Vagina (tissue), 2 donors: ENCODE measurements around the gene SNTN. TPM values are rescaled to one million over a fixed set of nuclear protein-coding genes. Genes with fewer than 3 reads are reported as not detected.

Experiments used
- DNase-seq, 2 donors: peaks; one replicate each; pipeline ENCODE4 v3.0.0-alpha.2; 2017; ENCODE audit errors: extremely low spot score in 2 of 2
- H3K27ac ChIP-seq: fragments of 200-600 bp; sonication (generic); one replicate; pipeline ENCODE4 v1.5.1; 2019
- H3K27me3 ChIP-seq: fragments of 200-600 bp; sonication (generic); one replicate; pipeline ENCODE4 v1.5.1; 2019
- H3K36me3 ChIP-seq, 2 donors: fragments of 200-600 bp; sonication (generic); one replicate each; pipeline ENCODE4 v1.5.1; 2017 to 2019
- H3K4me1 ChIP-seq: fragments of 200-600 bp; sonication (generic); one replicate; pipeline ENCODE4 v1.5.1; 2019
- H3K4me3 ChIP-seq, 2 donors: fragments of 200-600 bp; sonication (generic); 1 replicate in 1 of 2; 2 replicates in 1 of 2; pipeline ENCODE4 v1.5.1; 2016 to 2019
- H3K9me3 ChIP-seq: fragments of 200-600 bp; sonication (generic); one replicate; pipeline ENCODE4 v1.5.1; 2019
- POLR2A ChIP-seq, 2 donors: fragments of 450-650 bp; IDR thresholded peaks; one replicate each; pipeline ENCODE4 v1.6.1; 2017; ENCODE audit warnings: antibody characterized with exemption in 2 of 2, mild to moderate bottlenecking in 2 of 2, moderate library complexity in 2 of 2
- POLR2AphosphoS5 ChIP-seq, 2 donors: sonication (generic); formaldehyde crosslinking; IDR thresholded peaks; one replicate each; pipeline ENCODE4 v1.9.0; 2017; ENCODE audit warnings: antibody characterized with exemption in 2 of 2, mild to moderate bottlenecking in 2 of 2, low read depth in 1 of 2; ENCODE audit not compliant: insufficient read depth in 1 of 2
- intact Hi-C: fragments of 100-400 bp; cut with DNase I; formaldehyde crosslinking; loops from one replicate; pipeline ENCODE4 v1.15.1; 2023
- total RNA-seq: library from RNA; depleted of rRNA; stranded (reverse); fragments of >200 nt; gene quantifications from one replicate; pipeline ENCODE4 v1.2.3, GENCODE V29; 2016
- TF ChIP-seq, protein P1 (sequence below), 3 experiments: fragments of 450-650 bp in 2 of 3; fragments of 200-600 bp in 1 of 3; sonication (generic) in 1 of 3; IDR thresholded peaks; one replicate each; pipeline ENCODE4 v1.5.1; 2017 to 2019; ENCODE audit warnings: antibody characterized with exemption in 3 of 3, mild to moderate bottlenecking in 2 of 3, moderate library complexity in 2 of 3

The SNTN gene
- total RNA-seq, 1 donor from 2014 or later: not detected

GRCh38 chr3:63662011-63662410 is 9.5 kb downstream of the SNTN start:
- intact Hi-C loops: no loop called here
- no peaks in the 10 kb centered on the region for H3K36me3 ChIP-seq
- no peak for DNase-seq
- H3K9me3 ChIP-seq: no peaks in the 10 kb centered on the region
- no peak for TF ChIP-seq POLR2A (IDR thresholded peaks at IDR 0.05)
- TF ChIP-seq POLR2AphosphoS5 (IDR thresholded peaks at IDR 0.05; ENCODE audit: insufficient read depth in 1 of 2, low read depth in 1 of 2): no peak
- TF ChIP-seq, protein P1, sequence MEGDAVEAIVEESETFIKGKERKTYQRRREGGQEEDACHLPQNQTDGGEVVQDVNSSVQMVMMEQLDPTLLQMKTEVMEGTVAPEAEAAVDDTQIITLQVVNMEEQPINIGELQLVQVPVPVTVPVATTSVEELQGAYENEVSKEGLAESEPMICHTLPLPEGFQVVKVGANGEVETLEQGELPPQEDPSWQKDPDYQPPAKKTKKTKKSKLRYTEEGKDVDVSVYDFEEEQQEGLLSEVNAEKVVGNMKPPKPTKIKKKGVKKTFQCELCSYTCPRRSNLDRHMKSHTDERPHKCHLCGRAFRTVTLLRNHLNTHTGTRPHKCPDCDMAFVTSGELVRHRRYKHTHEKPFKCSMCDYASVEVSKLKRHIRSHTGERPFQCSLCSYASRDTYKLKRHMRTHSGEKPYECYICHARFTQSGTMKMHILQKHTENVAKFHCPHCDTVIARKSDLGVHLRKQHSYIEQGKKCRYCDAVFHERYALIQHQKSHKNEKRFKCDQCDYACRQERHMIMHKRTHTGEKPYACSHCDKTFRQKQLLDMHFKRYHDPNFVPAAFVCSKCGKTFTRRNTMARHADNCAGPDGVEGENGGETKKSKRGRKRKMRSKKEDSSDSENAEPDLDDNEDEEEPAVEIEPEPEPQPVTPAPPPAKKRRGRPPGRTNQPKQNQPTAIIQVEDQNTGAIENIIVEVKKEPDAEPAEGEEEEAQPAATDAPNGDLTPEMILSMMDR (IDR thresholded peaks at IDR 0.05): no peak
- no peak overlapping the region for H3K27ac ChIP-seq
- no peak overlapping the region for H3K4me3 ChIP-seq
- H3K4me1 ChIP-seq: no peaks in the 10 kb centered on the region
- H3K27me3 ChIP-seq: no peaks in the 10 kb centered on the region

- Histone ChIP-seq H3K4me1 (no peaks in the 10 kb centered on the region), H3K27me3 (no peaks in the 10 kb centered on the region), H3K4me3 (no peak overlapping the region), H3K36me3 (no peaks in the 10 kb centered on the region), H3K27ac (no peak overlapping the region), H3K9me3 (no peaks in the 10 kb centered on the region)
- no peak for DNase-seq
- TF ChIP-seq, protein P1 (IDR thresholded peaks at IDR 0.05): no peak
- TF ChIP-seq POLR2A (IDR thresholded peaks at IDR 0.05) (no peak), POLR2AphosphoS5 (IDR thresholded peaks at IDR 0.05; ENCODE audit: insufficient read depth in 1 of 2, low read depth in 1 of 2) (no peak)
- intact Hi-C loops: no loop called here
Measured at GRCh38 chr3:63662500-63662899, 10.0 kb downstream of the SNTN start.

DNA sequence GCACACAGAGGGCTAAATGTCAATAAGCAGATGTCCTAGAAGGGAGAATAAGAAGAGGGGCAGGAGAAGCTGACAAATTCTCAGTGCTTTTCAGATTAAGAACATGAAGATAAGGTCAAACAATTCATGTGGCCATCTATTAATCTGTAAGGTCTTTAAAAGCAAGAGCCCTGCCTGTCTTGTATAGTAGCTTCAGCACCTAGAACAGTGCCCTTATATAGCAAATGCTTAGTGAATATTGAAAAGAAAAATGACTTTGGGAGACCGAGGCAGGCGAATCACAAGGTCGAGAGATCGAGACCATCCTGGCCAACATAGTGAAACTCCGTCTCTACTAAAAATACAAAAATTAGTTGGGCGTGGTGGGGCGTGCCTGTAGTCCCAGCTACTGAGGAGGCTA is 18.1 kb downstream of the SNTN start:
- DNase-seq: no peak
- H3K4me1 ChIP-seq: no peaks in the 10 kb centered on the region
- no peaks in the 10 kb centered on the region for H3K36me3 ChIP-seq
- no peak for TF ChIP-seq POLR2AphosphoS5 (IDR thresholded peaks at IDR 0.05; ENCODE audit: insufficient read depth in 1 of 2, low read depth in 1 of 2)
- TF ChIP-seq, protein P1 (IDR thresholded peaks at IDR 0.05): no peak
- no peak for TF ChIP-seq POLR2A (IDR thresholded peaks at IDR 0.05)
- H3K27ac ChIP-seq: no peak overlapping the region
- no peaks in the 10 kb centered on the region for H3K9me3 ChIP-seq
- H3K4me3 ChIP-seq: no peak overlapping the region
- intact Hi-C loops: no loop called here
- no peaks in the 10 kb centered on the region for H3K27me3 ChIP-seq

DNA sequence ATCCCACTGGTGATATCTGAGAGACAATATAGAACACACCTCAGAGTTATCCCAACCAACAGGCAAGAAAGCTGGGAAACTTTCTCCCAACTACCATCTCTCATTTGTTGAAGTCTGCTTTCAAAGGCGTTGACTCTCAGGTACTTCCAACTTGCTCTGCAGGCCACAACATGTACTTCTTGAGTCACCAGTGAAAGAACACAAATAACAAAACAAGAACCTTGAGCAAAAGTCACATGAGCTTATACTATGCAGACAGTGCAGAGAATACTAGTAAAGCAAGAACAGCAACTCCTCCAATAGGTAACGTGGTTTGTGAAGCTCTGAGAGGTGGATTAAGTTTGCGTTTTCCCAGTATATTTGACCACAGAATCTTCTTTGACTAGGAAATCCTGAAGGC is 20.6 kb downstream of the SNTN start:
- Histone ChIP-seq H3K4me1 (no peaks in the 10 kb centered on the region), H3K27me3 (no peaks in the 10 kb centered on the region), H3K27ac (no peak overlapping the region), H3K9me3 (no peaks in the 10 kb centered on the region), H3K4me3 (no peak overlapping the region), H3K36me3 (no peaks in the 10 kb centered on the region)
- TF ChIP-seq POLR2AphosphoS5 (IDR thresholded peaks at IDR 0.05; ENCODE audit: insufficient read depth in 1 of 2, low read depth in 1 of 2) (peak in 1 of 2 donors; percentile 76), POLR2A (IDR thresholded peaks at IDR 0.05) (no peak)
- TF ChIP-seq, protein P1 (IDR thresholded peaks at IDR 0.05): no peak
- intact Hi-C loops: no loop called here
- DNase-seq: no peak

DNA sequence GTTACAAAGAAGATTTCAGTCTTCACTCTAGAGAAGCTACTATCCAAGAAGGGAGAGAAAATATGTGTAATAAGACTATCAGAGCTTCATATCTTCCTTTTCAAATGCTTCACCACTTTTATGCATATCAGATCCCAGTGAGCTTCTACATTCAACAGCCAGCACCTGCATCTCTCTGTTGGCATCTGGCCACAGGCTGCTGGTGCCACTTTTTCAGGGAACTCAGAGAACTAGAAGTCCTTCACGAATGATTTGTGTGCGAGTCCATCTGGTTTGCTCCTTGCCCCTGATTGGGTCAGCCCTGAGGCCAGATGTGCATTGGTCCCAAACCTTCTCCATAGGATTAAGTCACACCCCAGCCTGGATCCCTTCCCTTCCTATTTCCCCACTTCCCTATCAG is 22.1 kb downstream of the SNTN start:
- intact Hi-C loops: no loop called here
- Histone ChIP-seq H3K4me3 (no peak overlapping the region), H3K36me3 (no peaks in the 10 kb centered on the region), H3K4me1 (no peaks in the 10 kb centered on the region), H3K27ac (no peak overlapping the region), H3K27me3 (no peaks in the 10 kb centered on the region), H3K9me3 (no peaks in the 10 kb centered on the region)
- TF ChIP-seq, protein P1 (IDR thresholded peaks at IDR 0.05): no peak
- TF ChIP-seq POLR2A (IDR thresholded peaks at IDR 0.05) (no peak), POLR2AphosphoS5 (IDR thresholded peaks at IDR 0.05; ENCODE audit: insufficient read depth in 1 of 2, low read depth in 1 of 2) (no peak)
- no peak for DNase-seq
